Measurements from ENCODE around the gene XRN2. TPM values are rescaled to one million over a fixed set of nuclear protein-coding genes. Genes with fewer than 3 reads are reported as not detected.

XRN2 gene
- total and polyA plus RNA-seq, 2 of the 13 experiments (the other 11 are each of a cell fraction or from before 2014, with no cell fraction given) = 90.3 to 171 TPM

DNA sequence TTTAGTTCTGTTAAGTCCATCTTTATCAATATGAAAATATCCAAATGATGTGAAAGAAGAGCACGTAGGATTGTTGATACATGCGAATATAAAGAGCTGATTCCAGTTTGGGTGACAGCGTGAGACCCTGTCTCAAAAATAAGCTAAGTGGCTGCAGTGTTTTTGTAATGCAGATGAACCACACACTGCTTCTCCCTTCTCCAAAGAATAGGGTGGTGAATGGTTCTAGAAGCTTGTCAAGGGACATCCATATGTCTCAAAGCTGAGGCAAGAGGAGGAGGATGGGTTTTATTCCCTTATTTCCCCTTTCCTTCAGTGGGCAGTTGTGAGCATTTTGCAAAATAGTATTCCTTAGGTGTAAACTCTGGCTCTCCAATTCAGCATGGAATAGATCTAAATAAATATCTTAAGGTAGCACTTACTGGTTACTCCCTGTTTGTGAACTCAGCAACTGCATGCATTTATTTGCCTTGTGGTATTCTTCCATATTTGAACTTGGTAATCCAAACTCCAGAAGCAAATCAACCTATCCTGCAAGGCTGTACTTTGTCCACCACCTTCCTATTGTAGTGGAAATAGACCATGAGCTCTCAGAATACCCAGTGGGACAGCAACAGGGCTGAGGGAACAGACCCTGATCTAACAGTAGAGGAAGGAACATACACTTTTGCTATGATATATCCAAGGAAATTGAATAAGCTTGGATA, 38.0 kb downstream of the XRN2 start (continued):
- TF ChIP-seq, protein P1, sequence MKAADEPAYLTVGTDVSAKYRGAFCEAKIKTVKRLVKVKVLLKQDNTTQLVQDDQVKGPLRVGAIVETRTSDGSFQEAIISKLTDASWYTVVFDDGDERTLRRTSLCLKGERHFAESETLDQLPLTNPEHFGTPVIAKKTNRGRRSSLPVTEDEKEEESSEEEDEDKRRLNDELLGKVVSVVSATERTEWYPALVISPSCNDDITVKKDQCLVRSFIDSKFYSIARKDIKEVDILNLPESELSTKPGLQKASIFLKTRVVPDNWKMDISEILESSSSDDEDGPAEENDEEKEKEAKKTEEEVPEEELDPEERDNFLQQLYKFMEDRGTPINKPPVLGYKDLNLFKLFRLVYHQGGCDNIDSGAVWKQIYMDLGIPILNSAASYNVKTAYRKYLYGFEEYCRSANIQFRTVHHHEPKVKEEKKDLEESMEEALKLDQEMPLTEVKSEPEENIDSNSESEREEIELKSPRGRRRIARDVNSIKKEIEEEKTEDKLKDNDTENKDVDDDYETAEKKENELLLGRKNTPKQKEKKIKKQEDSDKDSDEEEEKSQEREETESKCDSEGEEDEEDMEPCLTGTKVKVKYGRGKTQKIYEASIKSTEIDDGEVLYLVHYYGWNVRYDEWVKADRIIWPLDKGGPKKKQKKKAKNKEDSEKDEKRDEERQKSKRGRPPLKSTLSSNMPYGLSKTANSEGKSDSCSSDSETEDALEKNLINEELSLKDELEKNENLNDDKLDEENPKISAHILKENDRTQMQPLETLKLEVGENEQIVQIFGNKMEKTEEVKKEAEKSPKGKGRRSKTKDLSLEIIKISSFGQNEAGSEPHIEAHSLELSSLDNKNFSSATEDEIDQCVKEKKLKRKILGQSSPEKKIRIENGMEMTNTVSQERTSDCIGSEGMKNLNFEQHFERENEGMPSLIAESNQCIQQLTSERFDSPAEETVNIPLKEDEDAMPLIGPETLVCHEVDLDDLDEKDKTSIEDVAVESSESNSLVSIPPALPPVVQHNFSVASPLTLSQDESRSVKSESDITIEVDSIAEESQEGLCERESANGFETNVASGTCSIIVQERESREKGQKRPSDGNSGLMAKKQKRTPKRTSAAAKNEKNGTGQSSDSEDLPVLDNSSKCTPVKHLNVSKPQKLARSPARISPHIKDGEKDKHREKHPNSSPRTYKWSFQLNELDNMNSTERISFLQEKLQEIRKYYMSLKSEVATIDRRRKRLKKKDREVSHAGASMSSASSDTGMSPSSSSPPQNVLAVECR (CRISPR knock-in tag; IDR thresholded peaks at IDR 0.05; ENCODE audit: borderline replicate concordance) = 0 out of 2 replicates have a peak, but pooled peaks have one; percentile 25
- TF ChIP-seq, protein P2, sequence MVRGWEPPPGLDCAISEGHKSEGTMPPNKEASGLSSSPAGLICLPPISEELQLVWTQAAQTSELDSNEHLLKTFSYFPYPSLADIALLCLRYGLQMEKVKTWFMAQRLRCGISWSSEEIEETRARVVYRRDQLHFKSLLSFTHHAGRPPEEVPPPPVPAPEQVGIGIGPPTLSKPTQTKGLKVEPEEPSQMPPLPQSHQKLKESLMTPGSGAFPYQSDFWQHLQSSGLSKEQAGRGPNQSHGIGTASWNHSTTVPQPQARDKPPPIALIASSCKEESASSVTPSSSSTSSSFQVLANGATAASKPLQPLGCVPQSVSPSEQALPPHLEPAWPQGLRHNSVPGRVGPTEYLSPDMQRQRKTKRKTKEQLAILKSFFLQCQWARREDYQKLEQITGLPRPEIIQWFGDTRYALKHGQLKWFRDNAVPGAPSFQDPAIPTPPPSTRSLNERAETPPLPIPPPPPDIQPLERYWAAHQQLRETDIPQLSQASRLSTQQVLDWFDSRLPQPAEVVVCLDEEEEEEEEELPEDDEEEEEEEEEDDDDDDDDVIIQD (CRISPR knock-in tag; IDR thresholded peaks at IDR 0.05; ENCODE audit: low read depth) = peak; percentile 61; the same call in 1 of the 2 replicates
- TF ChIP-seq NCOA1 (CRISPR knock-in tag; IDR thresholded peaks at IDR 0.05) (0 out of 2 replicates have a peak, but pooled peaks have one; percentile 47), ZNF644 (CRISPR knock-in tag; IDR thresholded peaks at IDR 0.05; ENCODE audit: low read depth) (peak; percentile 65; the same call in 1 of the 2 replicates), ISL2 (CRISPR knock-in tag; IDR thresholded peaks at IDR 0.05) (0 out of 2 replicates have a peak, but pooled peaks have one; percentile 6), POLR2A (IDR thresholded peaks at IDR 0.05; ENCODE audit: insufficient read depth in 1 of 2, low read depth in 2 of 2, low read length in 2 of 2) (peak in 1 of 2 experiments; percentile 27; a peak in 1 of 4 replicates), SOX13 (IDR thresholded peaks at IDR 0.05) (no peak), SOX13 (CRISPR knock-in tag; conservative IDR thresholded peaks at IDR 0.05 in 1 of 2, IDR thresholded peaks at IDR 0.05 in 1 of 2) (peak in 1 of 2 experiments; percentile 9; a peak in 1 of 4 replicates), ZNF883 (CRISPR knock-in tag; IDR thresholded peaks at IDR 0.05; ENCODE audit: not compliant biosample characterization) (no peak), BRCA1 (CRISPR knock-in tag; IDR thresholded peaks at IDR 0.05) (no peak)

Measured in HepG2 (cell line).